IMR-90 (cell line): ENCODE data around the gene TXNRD1. TPM values are rescaled to one million over a fixed set of nuclear protein-coding genes. Genes with fewer than 3 reads are reported as not detected.

Experiments
- ATAC-seq: fragments of 200-7000 bp; cut with Tn5 transposase; 2 replicates; pipeline ENCODE4 v1.9.1; 2020; ENCODE audit warnings: low read depth, mild to moderate bottlenecking, moderate library complexity
- BruUV-seq: library from RNA; stranded (reverse); fragments of 400-500 nt; replicated peaks from 2 replicates; lab custom pipeline; 2021; lab: Mats Ljungman, UMichigan
- CTCF ChIA-PET: fragments of 300-600 bp; formaldehyde crosslinking; extraction: SDS; loops from one replicate; lab custom pipeline; 2021; ENCODE audit warnings: antibody characterized with exemption; lab: Yijun Ruan, JAX
- POLR2A ChIA-PET: fragments of 300-600 bp; sonication (Branson Sonifier 250); formaldehyde crosslinking; loops from one replicate; lab custom pipeline; 2022; ENCODE audit warnings: antibody characterized with exemption; ENCODE audit not compliant: unreplicated experiment; lab: Charles Lee
- DNase-seq: peaks from one replicate; pipeline ENCODE4 v3.0.0; 2013
- H2AFZ ChIP-seq: replicated peaks from 2 replicates; pipeline ENCODE3; 2013; ENCODE audit warnings: low read length, mild to moderate bottlenecking; ENCODE audit not compliant: poor library complexity
- H2AK5ac ChIP-seq: 2 replicates; pipeline ENCODE4 v1.6.1; 2013; ENCODE audit warnings: low read depth, low read length, inconsistent platforms
- H2AK9ac ChIP-seq: replicated peaks from 2 replicates; pipeline ENCODE3; 2013; ENCODE audit warnings: mild to moderate bottlenecking, low read depth, low read length, moderate library complexity; ENCODE audit not compliant: poor library complexity
- H2BK120ac ChIP-seq: 2 replicates; pipeline ENCODE4 v1.6.1; 2013; ENCODE audit warnings: low read depth, low read length, inconsistent platforms
- H2BK15ac ChIP-seq: 3 replicates; pipeline ENCODE4 v1.6.1; 2013; ENCODE audit warnings: low read depth, low read length, inconsistent platforms
- H2BK20ac ChIP-seq: 2 replicates; pipeline ENCODE4 v1.6.1; 2013; ENCODE audit warnings: low read depth, mild to moderate bottlenecking, inconsistent platforms, low read length, moderate library complexity
- H2BK5ac ChIP-seq: 2 replicates; pipeline ENCODE4 v1.6.1; 2013; ENCODE audit warnings: mild to moderate bottlenecking, low read depth, low read length, inconsistent platforms; ENCODE audit not compliant: poor library complexity, severe bottlenecking
- H3K14ac ChIP-seq: replicated peaks from 2 replicates; pipeline ENCODE4 v1.6.1; 2013; ENCODE audit warnings: low read depth, low read length, inconsistent platforms
- H3K18ac ChIP-seq: 2 replicates; pipeline ENCODE4 v1.6.1; 2013; ENCODE audit warnings: low read depth, low read length, control low read depth
- H3K23ac ChIP-seq: 2 replicates; pipeline ENCODE4 v1.6.1; 2013; ENCODE audit warnings: low read depth, low read length, inconsistent platforms
- H3K27ac ChIP-seq: 2 replicates; pipeline ENCODE4 v1.5.1; 2013; ENCODE audit warnings: mild to moderate bottlenecking, control low read depth, low read length; ENCODE audit not compliant: insufficient read depth
- H3K27me3 ChIP-seq: 2 replicates; pipeline ENCODE4 v1.6.1; 2013; ENCODE audit warnings: low read length; ENCODE audit not compliant: control insufficient read depth, insufficient read depth
- H3K36me3 ChIP-seq: 2 replicates; pipeline ENCODE4 v1.6.1; 2013; ENCODE audit warnings: low read length, mixed read lengths; ENCODE audit not compliant: control insufficient read depth, insufficient read depth
- H3K4ac ChIP-seq: 2 replicates; pipeline ENCODE4 v1.6.1; 2013; ENCODE audit warnings: low read depth, low read length, inconsistent platforms
- H3K4me1 ChIP-seq: 2 replicates; pipeline ENCODE4 v1.6.1; 2013; ENCODE audit warnings: low read length, mixed read lengths; ENCODE audit not compliant: control insufficient read depth, insufficient read depth
- H3K4me2 ChIP-seq: 2 replicates; pipeline ENCODE4 v1.6.1; 2013; ENCODE audit warnings: low read depth, mild to moderate bottlenecking, control low read depth, low read length, moderate library complexity
- H3K4me3 ChIP-seq: 2 replicates; pipeline ENCODE4 v1.5.1; 2013; ENCODE audit warnings: low read depth, mild to moderate bottlenecking, control low read depth, low read length, moderate library complexity; ENCODE audit not compliant: insufficient read depth
- H3K56ac ChIP-seq: 2 replicates; pipeline ENCODE4 v1.6.1; 2013; ENCODE audit warnings: low read length, inconsistent platforms; ENCODE audit not compliant: insufficient read depth; ENCODE audit errors: extremely low read depth
- H3K79me1 ChIP-seq, 2 experiments: 2 replicates each; pipeline ENCODE4 v1.6.1; 2013; ENCODE audit warnings: low read length in 2 of 2, inconsistent platforms in 1 of 2, low read depth in 1 of 2
- H3K9ac ChIP-seq: 2 replicates; pipeline ENCODE4 v1.6.1; 2013; ENCODE audit warnings: low read depth, low read length, control low read depth
- H3K9me1 ChIP-seq: 2 replicates; pipeline ENCODE4 v1.6.1; 2013; ENCODE audit warnings: low read length, inconsistent platforms; ENCODE audit not compliant: insufficient read depth
- H3K9me3 ChIP-seq: 2 replicates; pipeline ENCODE4 v1.6.1; 2013; ENCODE audit warnings: low read length; ENCODE audit not compliant: control insufficient read depth, insufficient read depth
- H4K20me1 ChIP-seq: 2 replicates; pipeline ENCODE4 v1.6.1; 2013; ENCODE audit warnings: low read length, inconsistent platforms; ENCODE audit not compliant: insufficient read depth
- H4K5ac ChIP-seq: 2 replicates; pipeline ENCODE4 v1.6.1; 2013; ENCODE audit warnings: mild to moderate bottlenecking, low read depth, low read length, control low read depth
- H4K8ac ChIP-seq, 2 experiments: 2 replicates each; pipeline ENCODE4 v1.6.1; 2013; ENCODE audit warnings: low read depth in 2 of 2, low read length in 2 of 2, control low read depth in 1 of 2, inconsistent platforms in 1 of 2
- H4K91ac ChIP-seq: 2 replicates; pipeline ENCODE4 v1.6.1; 2013; ENCODE audit warnings: low read depth, low read length, inconsistent platforms; ENCODE audit not compliant: insufficient read depth
- BHLHE40 ChIP-seq: fragments of 150-350 bp; IDR thresholded peaks from 2 replicates; pipeline ENCODE4 v1.6.1; 2016; ENCODE audit warnings: mild to moderate bottlenecking, low read depth, low read length
- CHD1 ChIP-seq: IDR thresholded peaks from 2 replicates; pipeline ENCODE4 v1.6.1; 2012; ENCODE audit warnings: low read depth, low read length, improper control_type of control experiment
- FOS ChIP-seq: fragments of 150-350 bp; IDR thresholded peaks from 2 replicates; pipeline ENCODE4 v1.6.1; 2016; ENCODE audit warnings: low read depth, low read length
- MAFK ChIP-seq: IDR thresholded peaks from 2 replicates; pipeline ENCODE4 v1.6.1; 2012; ENCODE audit warnings: low read depth, low read length, improper control_type of control experiment
- POLR2A ChIP-seq: IDR thresholded peaks from 2 replicates; pipeline ENCODE4 v1.6.1; 2012; ENCODE audit warnings: mild to moderate bottlenecking, low read depth, low read length
- RAD21 ChIP-seq: IDR thresholded peaks from 2 replicates; pipeline ENCODE4 v1.6.1; 2012; ENCODE audit warnings: low read length, improper control_type of control experiment
- WGBS, 2 experiments: methylation state at CpG; one replicate each; pipeline versions ENCODE4 v1.1.5 to v1.1.7; 2013; ENCODE audit warnings: missing lambda C conversion rate in 2 of 2; ENCODE audit not compliant: insufficient read length in 1 of 2; ENCODE audit errors: extremely low coverage in 2 of 2; 5-methylcytosine and 5-hydroxymethylcytosine counted together
- dilution Hi-C: fragments of 300-500 bp; cut with HindIII; formaldehyde crosslinking; loops from one replicate; pipeline ENCODE4 v1.14.3; 2018; ENCODE audit warnings: low sequenced_read_pairs; ENCODE audit not compliant: unreplicated experiment
- in situ Hi-C: fragments of 300-500 bp; cut with MboI; formaldehyde crosslinking; loops from 3 replicates; pipeline ENCODE4 v1.14.3; 2019; ENCODE audit warnings: low sequenced_read_pairs, inconsistent platforms, mixed read lengths
- intact Hi-C: fragments of 100-400 bp; cut with micrococcal nuclease; formaldehyde crosslinking; loops from 2 replicates; pipeline ENCODE4 v1.10.0; 2022
- polyA plus RNA-seq, 3 experiments: library from polyadenylated mRNA; depleted of rRNA; stranded (reverse); fragments of >200 nt; gene quantifications; 2 replicates each; pipeline ENCODE4 v1.2.3, GENCODE V29; 2012; ENCODE audit warnings: low replicate concordance in 1 of 3
- total RNA-seq: library from RNA; depleted of rRNA; stranded (reverse); fragments of >200 nt; gene quantifications from 2 replicates; pipeline ENCODE4 v1.2.3, GENCODE V29; 2012
- TF ChIP-seq, protein P1 (sequence below): fragments of 150-350 bp; IDR thresholded peaks from 2 replicates; pipeline ENCODE4 v1.6.1; 2016; ENCODE audit warnings: low read depth, mild to moderate bottlenecking, low read length, moderate library complexity, borderline replicate concordance

TXNRD1 gene
- total and polyA plus RNA-seq, 2 of the 4 experiments (the other 2 are of a cell fraction) = 379 to 582 TPM

- Histone ChIP-seq H3K14ac (peak overlapping the region; percentile 86), H2AK9ac (peak overlapping the region; percentile 80), H2BK15ac (peak overlapping the region; percentile 59), H3K4me3 (no peak overlapping the region), H3K9ac (no peak overlapping the region), H3K18ac (peak overlapping the region; percentile 87), H4K8ac (peak overlapping the region; percentile 60 to 61; a peak in 3 of 4 replicates), H3K4ac (peak overlapping the region; percentile 90), H2BK20ac (peak overlapping the region; percentile 92), H4K5ac (peak overlapping the region; percentile 79), H3K79me1 (peaks cover 0 to 3% of the 10 kb centered on the region in 2 experiments; a peak in 1 of 4 replicates), H3K4me1 (peaks cover 27% of the 10 kb centered on the region), H2AK5ac (peak overlapping the region; percentile 57; the same call in 1 of the 2 replicates), H3K27ac (peak overlapping the region; percentile 76; the same call in 1 of the 2 replicates), H3K27me3 (no peaks in the 10 kb centered on the region), H3K4me2 (no peak overlapping the region), H2BK5ac (peak overlapping the region; percentile 86), H3K9me3 (peaks cover 13% of the 10 kb centered on the region), H3K9me1 (peaks cover 24% of the 10 kb centered on the region), H4K20me1 (no peaks in the 10 kb centered on the region), H3K36me3 (no peaks in the 10 kb centered on the region), H3K56ac (peak overlapping the region; percentile 14; the same call in 1 of the 2 replicates), H2AFZ (peak overlapping the region; percentile 55), H2BK120ac (peak overlapping the region; percentile 93), H3K23ac (peak overlapping the region; percentile 67; the same call in 1 of the 2 replicates), H4K91ac (peak overlapping the region; percentile 90)
- ATAC-seq (no peak), DNase-seq (peak; percentile 67)
- no TSS peak for BruUV-seq
- dilution Hi-C loops = no loop called here
- no peak for TF ChIP-seq MAFK
- no peak for TF ChIP-seq FOS
- no peak for TF ChIP-seq CHD1
- no peak for TF ChIP-seq POLR2A
- TF ChIP-seq, protein P1, sequence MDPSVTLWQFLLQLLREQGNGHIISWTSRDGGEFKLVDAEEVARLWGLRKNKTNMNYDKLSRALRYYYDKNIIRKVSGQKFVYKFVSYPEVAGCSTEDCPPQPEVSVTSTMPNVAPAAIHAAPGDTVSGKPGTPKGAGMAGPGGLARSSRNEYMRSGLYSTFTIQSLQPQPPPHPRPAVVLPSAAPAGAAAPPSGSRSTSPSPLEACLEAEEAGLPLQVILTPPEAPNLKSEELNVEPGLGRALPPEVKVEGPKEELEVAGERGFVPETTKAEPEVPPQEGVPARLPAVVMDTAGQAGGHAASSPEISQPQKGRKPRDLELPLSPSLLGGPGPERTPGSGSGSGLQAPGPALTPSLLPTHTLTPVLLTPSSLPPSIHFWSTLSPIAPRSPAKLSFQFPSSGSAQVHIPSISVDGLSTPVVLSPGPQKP = no peak
- TF ChIP-seq RAD21 = no peak
- TF ChIP-seq BHLHE40 = no peak
- in situ Hi-C loops = loop anchor here (25.0 kb wide), 1 partner anchor 881 kb away; no protein-coding TSS in a partner anchor
- intact Hi-C loops = loop anchor here (10.0 kb wide), 1 partner anchor 127 kb away; the partner anchor contains the start of gene GLT8D2
- POLR2A ChIA-PET = no interaction called here
- CTCF ChIA-PET = no interaction called here
- WGBS, 2 experiments = 24% methylated on average over 3 of the region's 4 CpGs; no CpG with 5 or more reads in 1 of the 2 experiments
Measured at GRCh38 chr12:104181313-104181712, 34.3 kb upstream of the TXNRD1 start.
